ENCODE results near the gene HYAL1.
A peak's percentile ranks its signal among the peaks of the same experiment; 100 is the strongest.

The HYAL1 gene

DNA sequence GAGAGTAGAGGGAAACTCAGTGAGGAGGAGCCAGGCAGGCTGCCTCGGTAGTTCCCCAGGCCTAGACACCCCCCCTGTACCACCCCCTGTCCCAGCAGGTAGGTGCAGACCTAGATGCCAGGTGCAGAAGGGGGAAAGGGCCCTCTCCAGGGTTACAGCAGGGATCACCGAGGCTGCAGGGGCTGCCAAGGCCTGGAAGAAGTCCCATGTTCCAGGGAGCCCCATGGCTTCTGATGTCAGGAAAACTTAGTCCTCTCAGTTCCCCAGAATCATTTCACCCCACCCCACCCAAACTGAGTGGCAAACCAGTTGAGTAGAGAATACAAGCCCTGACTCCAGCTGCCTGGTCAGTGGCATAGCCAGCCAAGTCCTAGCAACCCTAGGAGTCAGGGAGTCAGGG lies 41.9 kb downstream of the HYAL1 start:
- Histone ChIP-seq H3K4me3 (peak overlapping the region in 3 of 10 experiments; percentile 61 to 69 (median 62); a peak in 4 of 20 replicates), H3K27ac (peak overlapping the region in 8 of 11 experiments; percentile 82 to 91 (median 88); a peak in 15 of 22 replicates), H4K20me1 (peaks cover 7 to 85% (median 29%) of the 10 kb centered on the region in 11 experiments; a peak in 20 of 22 replicates), H3K9ac (peak overlapping the region in 10 of 11 experiments; percentile 24 to 88 (median 86); a peak in 17 of 22 replicates), H3K4me2 (peak overlapping the region in 10 of 11 experiments; percentile 87 to 97 (median 94); a peak in 18 of 22 replicates), H3K27me3 (peaks cover 6 to 12% (median 11%) of the 10 kb centered on the region in 11 experiments), H3K36me3 (peaks cover 23 to 33% (median 31%) of the 10 kb centered on the region in 11 experiments), H3K9me3 (replicated peaks in 1 of 11) (no peaks in the 10 kb centered on the region), H3K4me1 (peaks cover 25 to 63% (median 43%) of the 10 kb centered on the region in 10 experiments)
- no peak for TF ChIP-seq Cebpa-rat (IDR thresholded peaks at IDR 0.05)

DNA sequence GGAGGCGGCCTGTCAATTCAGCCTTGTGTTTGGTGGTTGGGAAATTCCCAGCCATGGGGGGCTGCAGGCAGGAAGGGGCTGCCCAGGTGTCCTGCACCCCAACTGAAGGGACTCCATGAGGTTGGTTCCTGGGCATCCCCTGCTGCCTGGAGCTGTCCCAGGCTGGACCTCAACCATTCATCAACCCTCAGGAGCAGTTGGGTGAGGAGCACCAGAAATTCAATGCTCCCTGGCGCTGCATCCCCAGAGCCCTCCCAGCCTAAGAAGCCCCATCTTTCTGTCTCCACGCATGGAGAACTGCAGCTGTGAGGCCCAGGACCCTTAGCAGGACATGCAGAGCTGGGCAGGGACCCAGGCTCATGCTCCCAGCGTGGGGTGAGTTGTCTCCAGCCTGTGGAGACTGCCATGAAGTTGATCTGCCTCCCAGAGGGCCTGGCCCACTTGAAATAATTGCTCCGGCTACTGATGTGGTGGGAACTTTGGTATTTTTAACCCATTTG lies 42.4 kb downstream of the HYAL1 start:
- peak overlapping the region in 10 of 11 experiments; percentile 76 to 91 (median 87); a peak in 19 of 22 replicates for H3K27ac ChIP-seq
- peaks cover 7 to 85% (median 34%) of the 10 kb centered on the region in 11 experiments; a peak in 20 of 22 replicates for H4K20me1 ChIP-seq
- TF ChIP-seq Cebpa-rat (IDR thresholded peaks at IDR 0.05): no peak
- H3K36me3 ChIP-seq: peaks cover 28 to 38% (median 36%) of the 10 kb centered on the region in 11 experiments
- peak overlapping the region; percentile 83 to 97 (median 93) for H3K4me2 ChIP-seq
- peak overlapping the region; percentile 78 to 88 (median 86); a peak in 20 of 22 replicates for H3K9ac ChIP-seq
- peaks cover 1 to 7% (median 6%) of the 10 kb centered on the region in 11 experiments; a peak in 18 of 22 replicates for H3K27me3 ChIP-seq
- peaks cover 25 to 63% (median 44%) of the 10 kb centered on the region in 10 experiments for H3K4me1 ChIP-seq
- H3K9me3 ChIP-seq (replicated peaks in 1 of 11): no peaks in the 10 kb centered on the region
- H3K4me3 ChIP-seq: peak overlapping the region in 7 of 10 experiments; percentile 61 to 72 (median 62); a peak in 14 of 20 replicates

DNA sequence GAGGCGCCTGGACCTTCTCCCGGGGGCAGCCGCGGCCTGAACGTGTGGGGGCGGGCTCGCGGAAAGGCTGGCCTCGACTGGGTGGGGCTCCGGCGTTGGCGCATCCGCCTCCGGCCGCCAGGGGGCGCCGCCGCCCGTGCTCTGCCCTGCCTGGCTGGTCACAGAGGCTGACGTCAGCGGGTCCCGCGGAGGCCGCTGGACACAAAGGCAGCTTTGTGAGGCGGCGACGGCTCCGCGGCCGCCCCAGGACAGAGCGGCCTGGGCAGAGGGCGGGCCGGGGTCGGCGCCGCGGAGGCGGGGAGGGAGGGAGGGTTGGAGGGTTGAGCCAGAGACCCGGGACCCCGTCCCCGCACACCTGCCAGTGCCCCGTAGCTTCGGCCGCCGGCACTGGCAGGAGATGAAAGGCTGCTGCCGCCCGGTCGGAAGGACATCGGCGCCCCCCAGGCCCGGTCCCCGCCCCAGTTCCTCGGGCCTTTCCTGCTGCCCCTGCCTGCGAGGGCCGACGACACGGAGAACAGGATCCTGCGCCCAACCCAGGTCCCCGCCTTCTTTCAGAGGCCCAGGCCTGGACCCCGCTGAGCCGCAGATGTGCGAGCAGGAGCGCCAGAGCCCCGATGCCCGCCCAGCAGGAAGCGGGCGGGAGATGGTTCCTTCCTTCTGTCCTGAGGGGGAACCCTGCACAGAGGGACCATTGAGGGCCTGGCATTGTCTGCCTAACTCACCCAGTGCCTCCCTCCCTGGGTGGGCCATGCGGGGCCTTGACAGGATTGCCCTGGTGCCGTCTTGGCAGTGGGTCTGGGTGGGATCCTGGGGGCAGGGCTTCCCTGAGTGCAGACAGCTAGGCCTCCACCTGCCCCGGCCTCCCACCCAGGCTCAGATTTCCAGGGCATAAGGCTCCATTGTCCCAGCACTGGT lies 43.1 kb downstream of the HYAL1 start:
- H3K9me3 ChIP-seq (replicated peaks in 1 of 11): no peaks in the 10 kb centered on the region
- peak overlapping the region; percentile 83 to 97 (median 93) for H3K4me2 ChIP-seq
- H3K36me3 ChIP-seq: peaks cover 35 to 45% (median 42%) of the 10 kb centered on the region in 11 experiments
- TF ChIP-seq Cebpa-rat (IDR thresholded peaks at IDR 0.05): no peak
- peaks cover 0 to under 1% (median 0%) of the 10 kb centered on the region in 11 experiments; a peak in 2 of 22 replicates for H3K27me3 ChIP-seq
- peak overlapping the region; percentile 71 to 91 (median 86); a peak in 21 of 22 replicates for H3K27ac ChIP-seq
- peaks cover 10 to 85% (median 41%) of the 10 kb centered on the region in 11 experiments; a peak in 21 of 22 replicates for H4K20me1 ChIP-seq
- peak overlapping the region; percentile 42 to 72 (median 61) for H3K4me3 ChIP-seq
- peaks cover 28 to 64% (median 48%) of the 10 kb centered on the region in 10 experiments for H3K4me1 ChIP-seq
- H3K9ac ChIP-seq: peak overlapping the region; percentile 78 to 88 (median 86)

DNA sequence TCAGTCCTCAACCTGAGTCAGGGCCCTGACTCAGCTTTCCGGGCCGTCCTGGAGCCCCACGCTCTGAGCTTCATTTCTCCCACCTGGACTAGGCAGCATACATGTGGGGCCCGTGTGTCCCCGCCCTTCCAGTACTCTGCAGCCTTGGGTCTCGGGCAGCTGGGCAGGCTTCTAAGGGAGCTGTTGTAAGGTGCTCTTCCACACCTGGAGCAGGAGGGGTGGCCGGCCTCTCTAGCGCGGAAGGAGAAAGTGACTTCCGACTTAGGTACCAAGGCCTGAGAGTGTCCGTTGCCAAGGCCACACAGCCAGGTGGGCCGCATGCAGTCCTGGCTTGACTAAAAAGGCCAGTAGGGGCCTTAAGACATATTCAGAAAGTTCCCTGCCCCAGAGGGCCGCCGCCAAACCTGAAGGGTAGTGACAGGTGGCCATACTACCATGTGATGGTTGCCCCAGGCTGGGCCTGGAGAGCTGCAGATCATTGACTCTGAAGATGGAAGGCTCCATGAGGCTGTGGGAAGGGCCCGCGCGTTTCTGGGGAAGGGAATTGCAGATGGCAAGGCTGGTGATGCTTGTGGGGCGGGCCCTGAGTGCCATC lies 43.8 kb downstream of the HYAL1 start:
- peak overlapping the region; percentile 83 to 97 (median 93) for H3K4me2 ChIP-seq
- H3K27me3 ChIP-seq: no peaks in the 10 kb centered on the region
- peak overlapping the region; percentile 10 to 72 (median 61); a peak in 8 of 20 replicates for H3K4me3 ChIP-seq
- H3K4me1 ChIP-seq: peaks cover 35 to 66% (median 55%) of the 10 kb centered on the region in 10 experiments
- TF ChIP-seq Cebpa-rat (IDR thresholded peaks at IDR 0.05): no peak
- peaks cover 18 to 88% (median 48%) of the 10 kb centered on the region in 11 experiments for H4K20me1 ChIP-seq
- H3K27ac ChIP-seq: peak overlapping the region in 9 of 11 experiments; percentile 20 to 88 (median 86); a peak in 15 of 22 replicates
- peak overlapping the region; percentile 78 to 88 (median 86); a peak in 21 of 22 replicates for H3K9ac ChIP-seq
- H3K36me3 ChIP-seq: peaks cover 42 to 53% (median 50%) of the 10 kb centered on the region in 11 experiments
- no peaks in the 10 kb centered on the region for H3K9me3 ChIP-seq (replicated peaks in 1 of 11)

DNA sequence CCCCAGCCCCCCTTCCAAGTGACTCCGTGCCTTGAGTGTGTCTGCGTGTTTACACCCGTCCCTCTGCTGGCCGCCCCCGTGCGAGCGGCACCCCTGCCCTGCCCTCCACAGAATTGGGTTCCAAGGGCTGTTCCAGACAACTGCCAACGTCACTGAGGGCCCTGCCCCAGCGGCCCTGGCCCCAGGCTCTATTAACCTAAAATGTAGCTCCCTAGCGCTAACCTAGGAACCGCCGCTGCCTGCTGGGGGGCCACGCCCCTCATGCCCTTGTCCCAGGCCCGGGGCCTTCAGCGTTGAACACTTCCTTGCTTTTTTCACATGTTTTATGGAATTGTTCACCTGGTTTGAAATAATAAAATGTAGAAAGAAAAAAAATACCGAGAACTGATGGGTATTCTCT lies 44.4 kb downstream of the HYAL1 start:
- H3K27ac ChIP-seq: no peak overlapping the region
- H3K27me3 ChIP-seq: no peaks in the 10 kb centered on the region
- peaks cover 23 to 90% (median 54%) of the 10 kb centered on the region in 11 experiments for H4K20me1 ChIP-seq
- H3K4me1 ChIP-seq: peaks cover 41 to 66% (median 54%) of the 10 kb centered on the region in 10 experiments
- peaks cover 48 to 58% (median 55%) of the 10 kb centered on the region in 11 experiments for H3K36me3 ChIP-seq
- no peak for TF ChIP-seq Cebpa-rat (IDR thresholded peaks at IDR 0.05)
- H3K4me3 ChIP-seq: 0 out of 20 replicates have a peak overlapping the region, but pooled peaks of 1 of the 10 experiments have one; percentile 61
- no peaks in the 10 kb centered on the region for H3K9me3 ChIP-seq (replicated peaks in 1 of 11)
- peak overlapping the region in 8 of 11 experiments; percentile 15 to 88 (median 86); a peak in 12 of 22 replicates for H3K9ac ChIP-seq
- H3K4me2 ChIP-seq: peak overlapping the region in 7 of 11 experiments; percentile 83 to 97 (median 93); a peak in 9 of 22 replicates

DNA sequence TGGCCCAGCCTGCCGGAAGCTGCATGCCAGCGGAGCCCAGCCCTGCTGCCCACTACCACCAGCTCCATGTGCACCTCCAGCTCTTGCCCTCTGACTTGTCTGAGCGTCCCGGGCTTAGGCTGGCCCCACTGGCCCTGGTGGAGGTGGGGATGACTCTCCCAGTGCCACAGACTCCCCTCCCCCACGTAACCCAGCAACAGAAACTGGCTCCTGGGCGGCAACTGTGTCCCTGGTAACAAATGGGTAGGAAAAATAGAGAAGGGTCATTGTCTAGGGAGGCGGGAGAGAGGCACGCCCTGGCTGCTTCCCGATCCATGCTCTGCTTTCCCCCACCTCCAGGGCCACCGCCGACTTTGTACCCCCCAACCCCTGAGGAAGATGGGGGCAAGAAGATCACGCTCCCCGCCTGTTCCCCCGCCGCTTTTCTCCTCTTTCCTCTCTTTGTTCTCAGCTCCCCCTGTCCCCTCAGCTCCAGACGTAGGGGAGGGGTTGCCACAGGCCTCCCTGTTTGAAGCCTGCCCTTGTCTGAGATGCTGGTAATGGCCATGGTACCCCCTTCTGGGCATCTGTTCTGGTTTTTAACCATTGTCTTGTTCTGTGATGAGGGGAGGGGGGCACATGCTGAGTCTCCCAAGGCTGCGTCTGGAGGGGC lies 45.2 kb downstream of the HYAL1 start:
- H3K36me3 ChIP-seq: peaks cover 50 to 67% (median 64%) of the 10 kb centered on the region in 11 experiments
- peak overlapping the region in 1 of 11 experiments; percentile 83; a peak in 1 of 22 replicates for H3K4me2 ChIP-seq
- H3K9ac ChIP-seq: peak overlapping the region in 7 of 11 experiments; percentile 18 to 88 (median 28); a peak in 8 of 22 replicates
- H3K27me3 ChIP-seq: no peaks in the 10 kb centered on the region
- no peak overlapping the region; a peak in 1 of 22 replicates for H3K27ac ChIP-seq
- H3K9me3 ChIP-seq (replicated peaks in 1 of 11): no peaks in the 10 kb centered on the region
- no peak for TF ChIP-seq Cebpa-rat (IDR thresholded peaks at IDR 0.05)
- peaks cover 46 to 73% (median 59%) of the 10 kb centered on the region in 10 experiments for H3K4me1 ChIP-seq
- no peak overlapping the region for H3K4me3 ChIP-seq
- H4K20me1 ChIP-seq: peaks cover 29 to 92% (median 62%) of the 10 kb centered on the region in 11 experiments

DNA sequence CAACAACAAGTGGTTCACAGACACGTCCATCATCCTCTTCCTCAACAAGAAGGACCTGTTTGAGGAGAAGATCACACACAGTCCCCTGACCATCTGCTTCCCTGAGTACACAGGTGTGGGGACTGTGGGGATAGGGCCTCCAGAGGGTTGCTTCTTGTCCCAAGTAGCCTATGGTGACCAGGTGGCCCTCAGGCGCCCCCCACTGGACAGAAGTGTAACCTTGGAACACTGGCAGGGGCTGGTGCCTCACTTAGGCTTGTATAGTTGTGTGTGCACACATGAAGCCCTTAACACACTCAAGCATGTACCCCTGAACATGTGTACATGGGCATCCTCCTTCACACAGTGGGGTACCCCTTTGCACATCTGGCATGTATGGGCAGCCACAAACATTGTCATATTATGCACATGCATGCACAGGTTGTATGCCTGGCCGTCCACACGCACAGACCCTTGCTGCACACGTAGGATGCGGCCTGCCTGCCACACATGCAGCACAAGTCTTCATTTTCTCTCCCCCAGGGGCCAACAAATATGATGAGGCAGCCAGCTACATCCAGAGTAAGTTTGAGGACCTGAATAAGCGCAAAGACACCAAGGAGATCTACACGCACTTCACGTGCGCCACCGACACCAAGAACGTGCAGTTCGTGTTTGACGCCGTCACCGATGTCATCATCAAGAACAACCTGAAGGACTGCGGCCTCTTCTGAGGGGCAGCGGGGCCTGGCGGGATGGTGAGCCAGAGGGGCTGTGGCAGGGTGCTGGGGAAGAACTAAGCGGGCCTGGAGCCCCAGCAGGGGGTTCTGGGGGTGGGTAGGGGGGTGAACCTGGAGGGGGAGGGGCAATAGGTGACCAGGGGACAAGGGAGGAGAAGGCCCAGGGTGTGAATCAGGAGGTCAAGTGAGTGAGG lies 46.1 kb downstream of the HYAL1 start:
- Histone ChIP-seq H3K9me3 (replicated peaks in 1 of 11) (no peaks in the 10 kb centered on the region), H3K27me3 (no peaks in the 10 kb centered on the region), H3K27ac (no peak overlapping the region), H4K20me1 (peaks cover 38 to 92% (median 71%) of the 10 kb centered on the region in 11 experiments), H3K36me3 (peaks cover 59 to 76% (median 73%) of the 10 kb centered on the region in 11 experiments), H3K9ac (no peak overlapping the region), H3K4me1 (peaks cover 42 to 82% (median 65%) of the 10 kb centered on the region in 10 experiments), H3K4me3 (no peak overlapping the region), H3K4me2 (no peak overlapping the region; a peak in 1 of 22 replicates)
- no peak for TF ChIP-seq Cebpa-rat (IDR thresholded peaks at IDR 0.05)

Measured in BLaER1 treated with 17β-estradiol and CSF1 and Interleukin-3, amounts not matched to agents 10 nM and 100 nM (cell line).